Stimulated activated naive CD8-positive, alpha-beta T cell treated with anti-CD3 and anti-CD28 coated beads, Interleukin-15, Interleukin-2, amounts not matched to agents 100 ng/mL and 50 ng/mL, for 24 hours (primary cell): ENCODE measurements around the gene TNFRSF9.

Experiments
- H3K27ac Mint-ChIP-seq: one replicate; pipeline ENCODE4 v1.8.0; 2021; ENCODE audit warnings: mild to moderate bottlenecking, mixed read lengths
- H3K27me3 Mint-ChIP-seq: one replicate; pipeline ENCODE4 v1.8.0; 2021; ENCODE audit warnings: mixed read lengths
- H3K36me3 Mint-ChIP-seq: one replicate; pipeline ENCODE4 v1.8.0; 2021; ENCODE audit warnings: low read depth, mixed read lengths
- H3K4me1 Mint-ChIP-seq: one replicate; pipeline ENCODE4 v1.8.0; 2021; ENCODE audit warnings: low read depth, mixed read lengths
- H3K4me3 Mint-ChIP-seq: one replicate; pipeline ENCODE4 v1.8.0; 2021; ENCODE audit warnings: mild to moderate bottlenecking, mixed read lengths
- H3K9me3 Mint-ChIP-seq: one replicate; pipeline ENCODE4 v1.8.0; 2021; ENCODE audit warnings: mixed read lengths

TNFRSF9 gene

DNA sequence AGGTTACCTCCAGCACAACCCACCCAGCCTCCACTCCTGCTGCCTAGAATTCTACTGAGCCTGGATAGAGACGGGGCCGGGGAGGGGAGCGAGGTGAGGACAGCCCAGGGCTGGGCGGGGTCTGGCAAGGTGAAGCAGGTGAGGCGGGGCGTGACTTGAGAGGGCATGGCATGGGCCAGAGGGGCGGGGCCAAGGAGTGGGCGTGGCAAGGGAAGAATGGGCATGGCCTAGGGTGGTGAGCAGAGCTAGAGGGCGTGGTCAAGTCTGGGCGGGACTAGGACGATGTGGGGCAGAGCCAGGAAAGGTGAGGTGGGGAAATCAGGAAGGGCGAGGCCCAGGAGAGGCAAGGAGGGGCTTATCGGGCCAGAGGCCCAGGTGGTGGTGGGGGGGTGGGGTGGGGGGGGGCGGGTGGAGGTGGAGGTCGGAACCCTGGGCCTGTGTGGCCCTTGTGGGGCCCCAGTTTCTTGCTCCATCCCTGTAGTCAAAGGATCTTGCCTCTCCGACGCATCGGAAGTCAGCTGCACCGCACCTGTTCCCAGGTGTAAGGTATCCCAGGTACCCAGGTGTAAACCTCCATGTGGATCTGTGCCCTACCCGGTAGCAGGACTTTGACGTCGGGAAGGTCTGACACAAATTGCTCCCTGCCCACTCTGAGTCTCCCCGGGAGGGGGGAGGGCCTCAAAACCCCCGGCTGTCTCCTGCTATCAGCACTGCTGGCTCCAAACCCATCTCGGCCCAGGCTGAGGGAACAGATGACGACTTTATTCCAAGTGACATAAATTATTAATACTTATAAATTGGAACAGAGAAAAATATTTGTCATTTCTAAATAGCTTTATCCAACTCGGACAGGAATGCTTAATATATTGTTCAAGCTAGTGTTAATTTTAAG, 54.9 kb downstream of the TNFRSF9 start:
- Mint-ChIP-seq H3K27me3 (peaks cover 7% of the 10 kb centered on the region), H3K27ac (no peak overlapping the region), H3K4me1 (peaks cover 16% of the 10 kb centered on the region), H3K9me3 (no peaks in the 10 kb centered on the region), H3K36me3 (peaks cover 8% of the 10 kb centered on the region), H3K4me3 (no peak overlapping the region)

DNA sequence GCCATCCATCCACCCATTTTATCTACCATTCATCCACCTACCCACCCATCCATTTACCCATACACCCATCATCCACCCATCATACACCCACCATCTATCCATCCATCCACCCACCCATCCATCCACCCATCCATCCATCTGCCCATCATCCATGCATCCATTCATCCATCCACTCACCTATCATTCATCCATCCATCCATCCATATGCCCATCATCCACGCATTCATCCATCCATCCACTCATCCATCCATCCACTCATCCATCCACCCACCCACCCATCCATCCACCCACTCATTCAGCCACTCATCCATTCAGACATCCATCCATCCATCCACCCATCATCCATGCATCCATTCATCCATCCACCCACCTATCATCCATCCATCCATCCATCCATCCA, 55.9 kb downstream of the TNFRSF9 start:
- peaks cover 7% of the 10 kb centered on the region for H3K27me3 Mint-ChIP-seq
- peaks cover 4% of the 10 kb centered on the region for H3K36me3 Mint-ChIP-seq
- peaks cover 16% of the 10 kb centered on the region for H3K4me1 Mint-ChIP-seq
- no peak overlapping the region for H3K27ac Mint-ChIP-seq
- H3K4me3 Mint-ChIP-seq: no peak overlapping the region
- H3K9me3 Mint-ChIP-seq: no peaks in the 10 kb centered on the region

DNA sequence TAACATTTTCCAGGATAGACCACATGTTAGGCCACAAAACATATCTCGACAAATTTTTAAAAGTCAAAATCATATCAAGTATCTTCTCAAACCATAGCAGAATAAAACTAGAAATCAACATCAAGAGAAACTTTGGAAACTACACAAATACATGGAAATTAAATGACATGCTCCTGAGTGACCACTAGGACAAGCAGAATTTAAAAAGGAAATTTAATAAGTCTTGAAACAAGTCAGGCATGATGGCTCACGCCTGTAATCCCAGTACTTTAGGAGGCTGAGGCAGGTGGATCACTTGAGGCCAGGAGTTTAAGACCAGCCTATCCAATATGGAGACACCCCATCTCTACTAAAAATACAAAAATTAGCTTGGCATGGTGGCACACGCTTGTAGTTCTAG, 61.4 kb downstream of the TNFRSF9 start:
- peaks cover 9% of the 10 kb centered on the region for H3K9me3 Mint-ChIP-seq
- H3K27me3 Mint-ChIP-seq: no peaks in the 10 kb centered on the region
- H3K27ac Mint-ChIP-seq: no peak overlapping the region
- H3K4me3 Mint-ChIP-seq: no peak overlapping the region
- peaks cover 13% of the 10 kb centered on the region for H3K36me3 Mint-ChIP-seq
- peaks cover 13% of the 10 kb centered on the region for H3K4me1 Mint-ChIP-seq

GRCh38 chr1:7878027-7878426, 62.6 kb downstream of the TNFRSF9 start:
- Mint-ChIP-seq H3K4me1 (peaks cover 13% of the 10 kb centered on the region), H3K9me3 (peaks cover 9% of the 10 kb centered on the region), H3K36me3 (peaks cover 18% of the 10 kb centered on the region), H3K4me3 (no peak overlapping the region), H3K27ac (no peak overlapping the region), H3K27me3 (no peaks in the 10 kb centered on the region)

DNA sequence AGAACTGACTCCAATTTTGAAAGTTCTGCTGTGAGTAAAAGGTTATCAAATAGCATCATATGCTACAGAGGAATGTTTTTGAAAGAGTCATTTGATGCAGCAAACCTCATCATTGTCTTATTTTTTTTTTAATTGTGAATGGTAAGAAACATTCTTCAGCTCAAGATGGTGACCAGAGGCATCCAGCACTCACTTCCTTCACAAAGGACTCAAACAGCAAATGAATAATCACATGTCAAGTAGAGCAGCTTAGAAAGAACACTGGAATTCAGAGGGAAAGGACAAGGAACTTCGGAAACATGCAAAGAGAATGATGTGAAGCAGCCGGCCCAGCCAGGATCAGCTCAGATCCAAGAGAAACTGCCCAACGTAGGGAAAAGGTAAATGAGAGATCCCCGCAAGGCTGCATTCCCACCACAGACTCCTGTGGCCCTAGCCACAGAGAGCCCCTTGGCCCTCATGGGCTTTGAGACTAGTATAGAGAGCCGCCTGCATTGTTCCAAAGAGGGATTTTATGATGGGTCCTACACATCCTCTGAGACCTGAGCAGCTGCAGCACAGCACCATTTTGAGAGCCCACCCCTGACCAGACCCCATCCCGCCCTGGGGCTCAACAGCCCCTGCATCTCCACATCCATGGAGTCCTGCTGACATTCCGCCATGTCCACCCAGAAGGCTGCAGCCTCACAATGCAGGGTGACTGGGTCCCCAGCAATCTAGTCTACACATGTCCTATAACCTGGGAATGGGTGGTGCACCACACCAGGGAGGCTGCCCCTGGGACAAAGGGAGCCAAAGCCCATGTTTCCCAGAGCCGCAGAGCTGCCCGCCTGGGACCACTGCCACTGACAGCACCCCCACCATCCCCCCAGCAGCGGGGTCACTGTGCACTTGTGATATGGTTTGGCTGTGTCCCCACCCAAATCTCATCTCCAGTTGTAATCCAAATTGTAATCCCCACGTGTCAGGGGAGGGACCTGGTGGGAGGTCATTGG, 66.5 kb downstream of the TNFRSF9 start:
- Mint-ChIP-seq H3K4me3 (no peak overlapping the region), H3K36me3 (peaks cover 14% of the 10 kb centered on the region), H3K9me3 (peaks cover 9% of the 10 kb centered on the region), H3K27me3 (no peaks in the 10 kb centered on the region), H3K4me1 (peaks cover 11% of the 10 kb centered on the region), H3K27ac (no peak overlapping the region)

GRCh38 chr1:7871136-7871535, 69.5 kb downstream of the TNFRSF9 start:
- Mint-ChIP-seq H3K27me3 (no peaks in the 10 kb centered on the region), H3K27ac (no peak overlapping the region), H3K36me3 (peaks cover 4% of the 10 kb centered on the region), H3K4me1 (no peaks in the 10 kb centered on the region), H3K9me3 (no peaks in the 10 kb centered on the region), H3K4me3 (no peak overlapping the region)

- H3K4me3 Mint-ChIP-seq: no peak overlapping the region
- peaks cover 4% of the 10 kb centered on the region for H3K36me3 Mint-ChIP-seq
- H3K9me3 Mint-ChIP-seq: no peaks in the 10 kb centered on the region
- H3K27me3 Mint-ChIP-seq: no peaks in the 10 kb centered on the region
- no peaks in the 10 kb centered on the region for H3K4me1 Mint-ChIP-seq
- no peak overlapping the region for H3K27ac Mint-ChIP-seq
These were observed 71.3 kb downstream of the TNFRSF9 start for GRCh38 chr1:7869136-7869920.

- Mint-ChIP-seq H3K4me1 (no peaks in the 10 kb centered on the region), H3K27me3 (no peaks in the 10 kb centered on the region), H3K4me3 (no peak overlapping the region), H3K36me3 (peaks cover 2% of the 10 kb centered on the region), H3K27ac (no peak overlapping the region), H3K9me3 (no peaks in the 10 kb centered on the region)
These were observed 72.4 kb downstream of the TNFRSF9 start for GRCh38 chr1:7868070-7868780.

DNA sequence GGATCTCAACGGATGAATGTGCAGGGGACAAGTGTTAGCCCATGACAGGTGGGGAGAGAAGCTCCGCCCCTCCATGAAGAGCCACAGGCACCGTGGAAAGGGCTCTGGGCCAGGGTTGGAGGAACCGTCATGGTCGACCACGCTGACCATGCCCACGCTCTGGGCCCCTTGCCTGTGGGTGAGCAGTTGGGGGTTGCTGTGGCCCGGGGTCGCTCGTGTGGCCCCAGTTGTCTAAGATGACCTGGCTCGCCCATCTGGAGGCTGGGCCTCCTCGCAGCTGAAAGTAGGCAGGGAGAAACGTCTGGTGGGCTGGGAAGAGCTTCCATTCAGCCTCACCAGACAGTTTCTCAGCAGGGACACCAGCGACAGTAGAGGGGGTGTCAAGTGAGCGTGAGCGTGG, 74.7 kb downstream of the TNFRSF9 start:
- Mint-ChIP-seq H3K27ac (no peak overlapping the region), H3K4me1 (no peaks in the 10 kb centered on the region), H3K9me3 (no peaks in the 10 kb centered on the region), H3K4me3 (no peak overlapping the region), H3K27me3 (no peaks in the 10 kb centered on the region), H3K36me3 (no peaks in the 10 kb centered on the region)
